H1 (cell line): ENCODE results near the gene GTSE1. TPM values are rescaled to one million over a fixed set of nuclear protein-coding genes. Genes with fewer than 3 reads are reported as not detected.

Source experiments
- CTCF ChIA-PET: fragments of 300-600 bp; sonication (Branson Sonifier 250); formaldehyde crosslinking; loops from one replicate; lab custom pipeline; 2021; ENCODE audit not compliant: partially characterized antibody; lab: Charles Lee
- POLR2A ChIA-PET: fragments of 300-600 bp; sonication (Branson Sonifier 250); formaldehyde crosslinking; loops from one replicate; lab custom pipeline; 2021; ENCODE audit warnings: inconsistent platforms; ENCODE audit not compliant: partially characterized antibody; lab: Charles Lee
- DNase-seq, 2 experiments: peaks; one replicate each; pipeline versions ENCODE4 v3.0.0 to v3.0.0-alpha.2; 2010 to 2022; ENCODE audit warnings: low spot score in 2 of 2, low read depth in 1 of 2, mixed read lengths in 1 of 2
- FAIRE-seq: peaks from 2 replicates; lab custom pipeline; 2011; peaks lifted over from hg19 to GRCh38; lab: Jason Lieb, UNC
- H2AFZ ChIP-seq: 2 replicates; pipeline ENCODE4 v1.8.1; 2012; ENCODE audit warnings: low read length, inconsistent platforms
- H2AK5ac ChIP-seq: 2 replicates; pipeline ENCODE4 v1.6.1; 2013; ENCODE audit warnings: low read depth, low read length
- H2BK120ac ChIP-seq: replicated peaks from 2 replicates; pipeline ENCODE3; 2013; ENCODE audit warnings: low read depth, low read length, inconsistent platforms
- H2BK12ac ChIP-seq: 2 replicates; pipeline ENCODE4 v1.6.1; 2013; ENCODE audit warnings: low read depth, low read length
- H2BK15ac ChIP-seq: 2 replicates; pipeline ENCODE4 v1.6.1; 2013; ENCODE audit warnings: low read length
- H2BK20ac ChIP-seq: 2 replicates; pipeline ENCODE4 v1.6.1; 2013; ENCODE audit warnings: low read length
- H2BK5ac ChIP-seq: 2 replicates; pipeline ENCODE4 v1.6.1; 2013; ENCODE audit warnings: low read depth, low read length
- H3K14ac ChIP-seq: 2 replicates; pipeline ENCODE4 v1.6.1; 2013; ENCODE audit warnings: inconsistent platforms; ENCODE audit not compliant: insufficient read length
- H3K18ac ChIP-seq: 2 replicates; pipeline ENCODE4 v1.6.1; 2013; ENCODE audit warnings: low read length; ENCODE audit errors: extremely low read depth
- H3K23ac ChIP-seq: 2 replicates; pipeline ENCODE4 v1.6.1; 2013; ENCODE audit warnings: inconsistent platforms; ENCODE audit not compliant: insufficient read length
- H3K23me2 ChIP-seq: 2 replicates; pipeline ENCODE4 v1.6.1; 2013; ENCODE audit warnings: low read depth, low read length
- H3K27ac ChIP-seq: 2 replicates; pipeline ENCODE4 v1.6.1; 2011; ENCODE audit warnings: low read depth, low read length, inconsistent platforms
- H3K27me3 ChIP-seq, 4 experiments: replicated peaks in 1 of 4; 1 replicate in 1 of 4; 2 replicates in 3 of 4; pipeline versions ENCODE4 v1.6.1 to v1.8.1; 2011 to 2013; ENCODE audit warnings: low read length in 3 of 4, mild to moderate bottlenecking in 3 of 4, inconsistent platforms in 2 of 4, mixed read lengths in 2 of 4, moderate library complexity in 1 of 4; ENCODE audit not compliant: control insufficient read depth in 3 of 4, insufficient read depth in 3 of 4; ENCODE audit errors: extremely low read depth in 1 of 4
- H3K36me3 ChIP-seq, 4 experiments: 2 replicates each; pipeline versions ENCODE4 v1.6.1 to v1.8.1; 2011 to 2013; ENCODE audit warnings: mild to moderate bottlenecking in 4 of 4, low read length in 3 of 4, moderate library complexity in 2 of 4, control low read depth in 1 of 4, inconsistent platforms in 1 of 4; ENCODE audit not compliant: insufficient read depth in 4 of 4, control insufficient read depth in 2 of 4
- H3K4ac ChIP-seq: replicated peaks from 2 replicates; pipeline ENCODE3; 2013; ENCODE audit warnings: low read length, low read depth, mixed read lengths, inconsistent platforms; ENCODE audit not compliant: insufficient read length
- H3K4me1 ChIP-seq, 4 experiments: replicated peaks in 1 of 4; 1 replicate in 1 of 4; 2 replicates in 3 of 4; pipeline versions ENCODE4 v1.6.1 to v1.8.1; 2011 to 2013; ENCODE audit warnings: low read length in 3 of 4, inconsistent platforms in 2 of 4, mixed read lengths in 1 of 4; ENCODE audit not compliant: insufficient read depth in 4 of 4, control insufficient read depth in 3 of 4
- H3K4me2 ChIP-seq, 2 experiments: 2 replicates each; pipeline versions ENCODE4 v1.6.1 to v1.8.1; 2011 to 2013; ENCODE audit warnings: low read depth in 2 of 2, low read length in 2 of 2, control low read depth in 1 of 2, inconsistent platforms in 1 of 2, mild to moderate bottlenecking in 1 of 2; ENCODE audit not compliant: insufficient read depth in 1 of 2
- H3K4me3 ChIP-seq, 4 experiments: fragments of 200-600, 300-600 bp in 1 of 4; sonication (generic), shearing (Covaris generic), sonication (Bioruptor Twin) in 1 of 4; 2 replicates each; pipeline versions ENCODE4 v1.5.1 to v1.8.1; 2011 to 2016; ENCODE audit warnings: low read length in 4 of 4, low read depth in 3 of 4, control low read depth in 2 of 4, inconsistent platforms in 2 of 4, mild to moderate bottlenecking in 2 of 4, mixed read lengths in 1 of 4, moderate library complexity in 1 of 4; ENCODE audit not compliant: insufficient read depth in 2 of 4; ENCODE audit errors: extremely low read depth in 1 of 4
- H3K56ac ChIP-seq: replicated peaks from 2 replicates; pipeline ENCODE3; 2013; ENCODE audit warnings: low read depth, mild to moderate bottlenecking, mixed read lengths, low read length, inconsistent platforms; ENCODE audit not compliant: insufficient read length
- H3K79me1 ChIP-seq: 2 replicates; pipeline ENCODE4 v1.6.1; 2013; ENCODE audit warnings: low read depth, low read length, control low read depth
- H3K79me2 ChIP-seq, 2 experiments: 2 replicates each; pipeline versions ENCODE4 v1.6.1 to v1.8.1; 2012 to 2013; ENCODE audit warnings: low read length in 2 of 2, mild to moderate bottlenecking in 2 of 2, inconsistent platforms in 1 of 2; ENCODE audit not compliant: insufficient read depth in 2 of 2, control insufficient read depth in 1 of 2
- H3K9ac ChIP-seq, 4 experiments: replicated peaks in 1 of 4; 1 replicate in 1 of 4; 2 replicates in 3 of 4; pipeline versions ENCODE4 v1.6.1 to v1.8.1; 2011 to 2013; ENCODE audit warnings: low read depth in 3 of 4, low read length in 3 of 4, control low read depth in 2 of 4, mild to moderate bottlenecking in 2 of 4, moderate library complexity in 2 of 4, inconsistent platforms in 1 of 4; ENCODE audit errors: extremely low read depth in 1 of 4
- H3K9me3 ChIP-seq, 2 experiments: 2 replicates each; pipeline versions ENCODE4 v1.6.1 to v1.8.1; 2012 to 2013; ENCODE audit warnings: mild to moderate bottlenecking in 2 of 2, moderate library complexity in 2 of 2, control low read depth in 1 of 2, inconsistent platforms in 1 of 2, low read depth in 1 of 2, low read length in 1 of 2, mixed read lengths in 1 of 2; ENCODE audit not compliant: insufficient read depth in 2 of 2
- H4K20me1 ChIP-seq, 2 experiments: replicated peaks in 1 of 2; 2 replicates each; pipeline versions ENCODE3 to v1.8.1; 2011 to 2013; ENCODE audit warnings: inconsistent platforms in 2 of 2, low read length in 2 of 2, mild to moderate bottlenecking in 1 of 2; ENCODE audit not compliant: insufficient read depth in 2 of 2, control insufficient read depth in 1 of 2
- H4K5ac ChIP-seq: 2 replicates; pipeline ENCODE4 v1.6.1; 2013; ENCODE audit warnings: low read length, low read depth, mixed read lengths, inconsistent platforms; ENCODE audit not compliant: insufficient read length
- H4K8ac ChIP-seq: 2 replicates; pipeline ENCODE4 v1.8.0; 2013; ENCODE audit warnings: mild to moderate bottlenecking, moderate library complexity, low read length, inconsistent platforms; ENCODE audit not compliant: insufficient read depth; ENCODE audit errors: extremely low read depth
- H4K91ac ChIP-seq: replicated peaks from 2 replicates; pipeline ENCODE3; 2013; ENCODE audit warnings: low read length, mixed read lengths, inconsistent platforms; ENCODE audit not compliant: insufficient read length
- ASH2L ChIP-seq: fragments of 200-600, 300-600 bp; sonication (generic); IDR thresholded peaks from one replicate; pipeline ENCODE4 v1.7.1; 2017; ENCODE audit warnings: low read length
- CHD1 ChIP-seq: IDR thresholded peaks from 2 replicates; pipeline ENCODE4 v1.6.1; 2012; ENCODE audit warnings: low read depth, low read length, improper control_type of control experiment
- CHD2 ChIP-seq: IDR thresholded peaks from 2 replicates; pipeline ENCODE4 v1.6.1; 2012; ENCODE audit warnings: low read length, improper control_type of control experiment
- CTBP2 ChIP-seq: IDR thresholded peaks from 2 replicates; pipeline ENCODE4 v1.7.0; 2011; ENCODE audit warnings: borderline replicate concordance, mild to moderate bottlenecking, moderate library complexity, mixed read lengths, low read length; ENCODE audit not compliant: insufficient read depth, insufficient read length
- EGR1 ChIP-seq: IDR thresholded peaks from 2 replicates; pipeline ENCODE4 v1.6.1; 2011; ENCODE audit warnings: low read depth, low read length, borderline replicate concordance
- KDM4A ChIP-seq: IDR thresholded peaks from one replicate; pipeline ENCODE4 v1.7.1; 2012; ENCODE audit warnings: low read depth, mild to moderate bottlenecking, moderate library complexity, low read length, inconsistent platforms; ENCODE audit not compliant: severe bottlenecking
- POLR2A ChIP-seq, 2 experiments: IDR thresholded peaks; 1 replicate in 1 of 2; 2 replicates in 1 of 2; pipeline ENCODE4 v1.6.1; 2011; ENCODE audit warnings: low read depth in 2 of 2, low read length in 2 of 2, mild to moderate bottlenecking in 2 of 2; ENCODE audit errors: control extremely low read depth in 1 of 2
- SP2 ChIP-seq: IDR thresholded peaks from 2 replicates; pipeline ENCODE4 v1.6.1; 2012; ENCODE audit warnings: mild to moderate bottlenecking, low read length, inconsistent platforms
- TBP ChIP-seq: IDR thresholded peaks from 2 replicates; pipeline ENCODE4 v1.6.1; 2011; ENCODE audit warnings: low read depth, low read length, improper control_type of control experiment
- TCF12 ChIP-seq: IDR thresholded peaks from 2 replicates; pipeline ENCODE4 v1.6.1; 2011; ENCODE audit warnings: low read depth, mild to moderate bottlenecking, low read length
- YY1 ChIP-seq: IDR thresholded peaks from 2 replicates; pipeline ENCODE4 v1.6.1; 2011; ENCODE audit warnings: low read depth, mild to moderate bottlenecking, low read length
- WGBS, 2 experiments: shearing (Covaris generic) in 1 of 2; methylation state at CpG; one replicate each; pipeline versions ENCODE4 v1.1.6 to v1.1.7; 2013 to 2015; ENCODE audit warnings: low lambda C conversion rate in 2 of 2, mixed read lengths in 2 of 2, inconsistent platforms in 1 of 2, low coverage in 1 of 2, missing lambda C conversion rate in 1 of 2; ENCODE audit not compliant: insufficient replicate concordance in 2 of 2, insufficient coverage in 1 of 2, insufficient read length in 1 of 2; ENCODE audit errors: extremely low coverage in 1 of 2, missing lambda C conversion rate in 1 of 2; 5-methylcytosine and 5-hydroxymethylcytosine counted together
- polyA plus RNA-seq, 7 experiments: library from polyadenylated mRNA; depleted of rRNA in 3 of 7; stranded (reverse) in 5 of 7; unstranded in 2 of 7; fragments of >200 nt in 5 of 7; fragments of 200-250 nt in 2 of 7; gene quantifications; 1 replicate in 5 of 7; 2 replicates in 1 of 7; 4 replicates in 1 of 7; pipeline versions ENCODE4 v1.2.1 to v1.2.3, GENCODE V29; 2011 to 2013; ENCODE audit warnings: missing spikeins in 2 of 7, mixed read lengths in 2 of 7
- total RNA-seq: library from RNA; stranded (reverse); fragmentation: NEBNext Ultra II Directional; extraction: Animal tissue kit (Norgen Biotek cat#: 25700); gene quantifications from 2 replicates; pipeline ENCODE4 v1.2.1, GENCODE V29; 2021

GTSE1 gene
- total and polyA plus RNA-seq, 2 of the 8 experiments (the other 6 are each of a cell fraction or from before 2014, with no cell fraction given) = 17.5 to 38.6 TPM

- POLR2A ChIA-PET = interaction anchor here (1.5 kb wide), 2 partner anchors 10 to 66 kb away, joined by 3 read pairs; no protein-coding TSS in a partner anchor
- H2BK120ac ChIP-seq = no peak overlapping the region
- H2BK5ac ChIP-seq = peak overlapping the region; percentile 78; the same call in 1 of the 2 replicates
- H3K4ac ChIP-seq = no peak overlapping the region
- H3K79me1 ChIP-seq = no peaks in the 10 kb centered on the region
- H3K27ac ChIP-seq = no peak overlapping the region
- H3K9me3 ChIP-seq = no peaks in the 10 kb centered on the region
- H4K20me1 ChIP-seq = peaks cover 0 to 3% of the 10 kb centered on the region in 2 experiments
- FAIRE-seq (no peak), DNase-seq (no peak)
- no peak overlapping the region for H3K9ac ChIP-seq
- H3K79me2 ChIP-seq = no peaks in the 10 kb centered on the region
- no peak overlapping the region for H4K8ac ChIP-seq
- H2AFZ ChIP-seq = no peak overlapping the region
- H3K36me3 ChIP-seq = peaks cover 0 to 6% (median 0%) of the 10 kb centered on the region in 4 experiments; a peak in 2 of 8 replicates
- no peak overlapping the region for H2BK20ac ChIP-seq
- H3K56ac ChIP-seq = no peak overlapping the region
- peak overlapping the region; percentile 61; the same call in 1 of the 2 replicates for H2BK15ac ChIP-seq
- TF ChIP-seq ASH2L (no peak), CTBP2 (no peak), CHD1 (no peak), CHD2 (no peak), SP2 (no peak), KDM4A (no peak), YY1 (no peak), TBP (no peak), TCF12 (no peak), POLR2A (IDR thresholded peaks at IDR 0.05; ENCODE audit: control extremely low read depth in 1 of 2, low read depth in 2 of 2, low read length in 2 of 2) (no peak), EGR1 (no peak)
- TF ChIP-seq, all 59 proteins: peak for 0
- Histone ChIP-seq H3K4me1 (peaks cover 0 to 30% (median 27%) of the 10 kb centered on the region in 4 experiments; a peak in 6 of 7 replicates), H2BK12ac (peak overlapping the region; percentile 84; the same call in 1 of the 2 replicates), H3K14ac (no peak overlapping the region), H3K18ac (peak overlapping the region; percentile 72; the same call in 1 of the 2 replicates), H2AK5ac (peak overlapping the region; percentile 88; the same call in 1 of the 2 replicates), H3K23me2 (no peaks in the 10 kb centered on the region), H3K4me3 (peak overlapping the region in 1 of 4 experiments; percentile 38; a peak in 2 of 8 replicates), H3K23ac (no peak overlapping the region), H4K5ac (no peak overlapping the region), H3K27me3 (no peaks in the 10 kb centered on the region), H3K4me2 (peak overlapping the region; percentile 11 to 59; a peak in 3 of 4 replicates), H4K91ac (peak overlapping the region; percentile 68)
- CTCF ChIA-PET = interaction anchor here (0.6 to 1.2 kb wide), 6 partner anchors 10 to 174 kb away, joined by 3 to 5 read pairs (median 4); no protein-coding TSS in a partner anchor
- WGBS, 2 experiments = 66% methylated on average over 7 of the region's 22 CpGs; no CpG with 5 or more reads in 1 of the 2 experiments
These were observed 81.9 kb downstream of the GTSE1 start for GRCh38 chr22:46378426-46379065.
